NCI-H2081 treated with DMSO at 0.1 percent for 48 hours (cell line): ENCODE data around the gene DOHH.
"Not testable (repeated sequence)": the region's sequence is repeated elsewhere in the genome, so short reads cannot be mapped to it uniquely, and the experiment has no call there.

Experiments used
- DNase-seq: peaks from one replicate; lab custom pipeline; 2025; lab: John Stamatoyannopoulos, UW

The DOHH gene

GRCh38 chr19:3459089-3459881 lies 41.2 kb downstream of the DOHH start:
- DNase-seq = no peak

- no peak for DNase-seq
Measured at GRCh38 chr19:3458229-3459088, 42.0 kb downstream of the DOHH start.

- DNase-seq = no peak
Measured at GRCh38 chr19:3457528-3458228, 42.8 kb downstream of the DOHH start.

GRCh38 chr19:3456925-3457527 lies 43.4 kb downstream of the DOHH start:
- no peak for DNase-seq

GRCh38 chr19:3455960-3456601 lies 44.4 kb downstream of the DOHH start:
- DNase-seq = no peak

- no peak for DNase-seq
Measured at GRCh38 chr19:3455393-3455955, 45.0 kb downstream of the DOHH start.

GRCh38 chr19:3454656-3455392 lies 45.6 kb downstream of the DOHH start:
- no peak for DNase-seq

- no peak for DNase-seq
Measured at GRCh38 chr19:3453840-3454239, 46.6 kb downstream of the DOHH start.

GRCh38 chr19:3452942-3453214 lies 47.6 kb downstream of the DOHH start:
- DNase-seq = not testable (repeated sequence)

- DNase-seq = no peak
Measured at GRCh38 chr19:3452171-3452941, 48.1 kb downstream of the DOHH start.

GRCh38 chr19:3451451-3451866 lies 49.0 kb downstream of the DOHH start:
- no peak for DNase-seq

GRCh38 chr19:3450796-3451411 lies 49.6 kb downstream of the DOHH start:
- no peak for DNase-seq

- DNase-seq = no peak
Measured at GRCh38 chr19:3448616-3449334, 51.7 kb downstream of the DOHH start.

GRCh38 chr19:3446657-3447056 lies 53.8 kb downstream of the DOHH start:
- DNase-seq = not testable (repeated sequence)

- DNase-seq = no peak
Measured at GRCh38 chr19:3444695-3445234, 55.7 kb downstream of the DOHH start.

GRCh38 chr19:3443840-3444694 lies 56.4 kb downstream of the DOHH start:
- DNase-seq = no peak

GRCh38 chr19:3442487-3443071 lies 57.9 kb downstream of the DOHH start:
- no peak for DNase-seq
